K562 (cell line): Measurements from ENCODE around the gene TNFSF15. TPM values are rescaled to one million over a fixed set of nuclear protein-coding genes. Genes with fewer than 3 reads are reported as not detected.
A peak's percentile ranks its signal among the peaks of the same experiment; 100 is the strongest.

Source experiments
- ATAC-seq: fragments of 200-7000 bp; cut with Tn5 transposase; 3 replicates; pipeline ENCODE4 v1.9.1; 2020; ENCODE audit warnings: moderate library complexity
- BruUV-seq: library from RNA; stranded (reverse); fragments of 400-500 nt; replicated peaks from 2 replicates; lab custom pipeline; 2021; lab: Mats Ljungman, UMichigan
- CTCF ChIA-PET: fragments of 300-600 bp; formaldehyde crosslinking; extraction: SDS; loops from one replicate; lab custom pipeline; 2021; ENCODE audit warnings: low intra/inter-chr PET ratio; lab: Yijun Ruan, JAX
- POLR2A ChIA-PET: fragments of 300-600, 350-650 bp; sonication (Branson Sonifier 250); formaldehyde crosslinking; extraction: SDS; loops from one replicate; lab custom pipeline; 2021; ENCODE audit warnings: antibody characterized with exemption, inconsistent platforms; lab: Yijun Ruan, JAX
- DNase-seq, 4 experiments: peaks; one replicate each; pipeline versions ENCODE4 v3.0.0 to v3.0.0-alpha.2; 2011 to 2018; ENCODE audit warnings: low spot score in 3 of 4, mixed read lengths in 3 of 4; ENCODE audit errors: extremely low read depth in 1 of 4
- FAIRE-seq: peaks from 2 replicates; lab custom pipeline; 2011; peaks lifted over from hg19 to GRCh38; lab: Jason Lieb, UNC
- H2AFZ ChIP-seq: 2 replicates; pipeline ENCODE4 v1.6.0; 2011; ENCODE audit warnings: low read depth, low read length, control low read depth, inconsistent platforms
- H3K27ac ChIP-seq: fragments of 200-600 bp; 3 replicates; pipeline ENCODE4 v1.8.0; 2011; ENCODE audit warnings: low read depth, mild to moderate bottlenecking, control low read depth, inconsistent platforms, low read length, moderate library complexity, mixed read lengths; ENCODE audit errors: extremely low read depth
- H3K27me3 ChIP-seq, 2 experiments: fragments of 300-600 bp in 1 of 2; 2 replicates in 1 of 2; 3 replicates in 1 of 2; pipeline versions ENCODE4 v1.6.0 to v1.8.0; 2011; ENCODE audit warnings: inconsistent platforms in 2 of 2, low read length in 2 of 2, mild to moderate bottlenecking in 1 of 2, mixed read lengths in 1 of 2, moderate library complexity in 1 of 2; ENCODE audit not compliant: control insufficient read depth in 2 of 2, insufficient read depth in 2 of 2
- H3K36me3 ChIP-seq: fragments of 300-600 bp; 3 replicates; pipeline ENCODE4 v1.8.0; 2011; ENCODE audit warnings: mild to moderate bottlenecking, low read length, inconsistent platforms; ENCODE audit not compliant: control insufficient read depth, insufficient read depth
- H3K4me1 ChIP-seq, 2 experiments: fragments of 200-600 bp in 1 of 2; replicated peaks in 1 of 2; 2 replicates in 1 of 2; 3 replicates in 1 of 2; pipeline versions ENCODE4 v1.5.1 to v1.8.0; 2011; ENCODE audit warnings: inconsistent platforms in 2 of 2, low read length in 2 of 2, mild to moderate bottlenecking in 1 of 2, mixed read lengths in 1 of 2, moderate library complexity in 1 of 2; ENCODE audit not compliant: control insufficient read depth in 2 of 2, insufficient read depth in 2 of 2
- H3K4me2 ChIP-seq: 2 replicates; pipeline ENCODE4 v1.6.1; 2011; ENCODE audit warnings: low read length, control low read depth, inconsistent platforms, mixed read lengths; ENCODE audit not compliant: insufficient read depth
- H3K4me3 ChIP-seq: fragments of 200-600 bp; sonication (generic), shearing (Covaris generic); 2 replicates; pipeline ENCODE4 v1.5.1; 2016; ENCODE audit warnings: control low read depth, inconsistent platforms
- H3K79me2 ChIP-seq: fragments of 200-600 bp; 3 replicates; pipeline ENCODE4 v1.8.0; 2011; ENCODE audit warnings: low read length, inconsistent platforms; ENCODE audit not compliant: control insufficient read depth, insufficient read depth
- H3K9ac ChIP-seq, 2 experiments: 2 replicates each; pipeline versions ENCODE4 v1.6.0 to v1.6.1; 2011; ENCODE audit warnings: low read depth in 2 of 2, low read length in 2 of 2, control low read depth in 1 of 2, inconsistent platforms in 1 of 2, mild to moderate bottlenecking in 1 of 2, mixed read lengths in 1 of 2; ENCODE audit not compliant: insufficient read depth in 1 of 2
- H3K9me1 ChIP-seq: one replicate; pipeline ENCODE4 v1.6.0; 2011; ENCODE audit warnings: inconsistent platforms, mild to moderate bottlenecking, low read length, moderate library complexity; ENCODE audit not compliant: control insufficient read depth, insufficient read depth
- H3K9me3 ChIP-seq: replicated peaks from 2 replicates; pipeline ENCODE4 v1.5.1; 2011; ENCODE audit warnings: low read depth, low read length, inconsistent platforms; ENCODE audit not compliant: control insufficient read depth, insufficient read depth
- H4K20me1 ChIP-seq: replicated peaks from 2 replicates; pipeline ENCODE4 v1.6.1; 2011; ENCODE audit warnings: low read length, inconsistent platforms, mixed read lengths; ENCODE audit not compliant: control insufficient read depth, insufficient read depth
- CEBPG ChIP-seq, 3 experiments: fragments of 200-800 bp in 1 of 3; sonication (Bioruptor generic) in 1 of 3; sonication (generic) in 1 of 3; formaldehyde crosslinking in 1 of 3; IDR thresholded peaks in 2 of 3; conservative IDR thresholded peaks in 1 of 3; 2 replicates each; pipeline versions ENCODE4 v1.6.1 to v1.8.0; 2016 to 2022; ENCODE audit warnings: missing compliant biosample characterization in 2 of 3, missing genetic modification characterization in 2 of 3, mild to moderate bottlenecking in 1 of 3, missing genetic modification reagents in 1 of 3
- ESRRB ChIP-seq: fragments of 250-450 bp; sonication (Bioruptor Pico); IDR thresholded peaks from 2 replicates; pipeline ENCODE4 v1.5.0; 2020; ENCODE audit warnings: mild to moderate bottlenecking, moderate library complexity, borderline replicate concordance
- FOXA3 ChIP-seq, 2 experiments: fragments of 450-650 bp in 1 of 2; sonication (generic) in 1 of 2; formaldehyde crosslinking; IDR thresholded peaks in 1 of 2; conservative IDR thresholded peaks in 1 of 2; 2 replicates each; pipeline versions ENCODE4 v1.4.0 to v1.8.0; 2020 to 2022; ENCODE audit warnings: mild to moderate bottlenecking in 2 of 2, missing genetic modification reagents in 1 of 2
- GATAD2B ChIP-seq: fragments of 450-650 bp; IDR thresholded peaks from 2 replicates; pipeline ENCODE4 v1.6.1; 2017; ENCODE audit warnings: mild to moderate bottlenecking, borderline replicate concordance
- LCOR ChIP-seq: sonication (generic); formaldehyde crosslinking; IDR thresholded peaks from 2 replicates; pipeline ENCODE4 v1.8.0; 2022; ENCODE audit warnings: mild to moderate bottlenecking, missing genetic modification reagents
- NR3C1 ChIP-seq: sonication (generic); formaldehyde crosslinking; IDR thresholded peaks from 2 replicates; pipeline ENCODE4 v1.8.1; 2022; ENCODE audit warnings: missing genetic modification reagents
- SAP30 ChIP-seq: fragments of 200-600 bp; sonication (generic); IDR thresholded peaks from 2 replicates; pipeline ENCODE4 v1.6.1; 2012; ENCODE audit warnings: borderline replicate concordance, low read depth, mild to moderate bottlenecking, moderate library complexity, low read length, control low read depth, inconsistent platforms; ENCODE audit not compliant: insufficient read depth, poor library complexity, severe bottlenecking
- TRIM24 ChIP-seq, 2 experiments: fragments of 450-650 bp; IDR thresholded peaks; 2 replicates each; pipeline ENCODE4 v1.6.1; 2016
- XRCC5 ChIP-seq: fragments of 200-400 bp; formaldehyde crosslinking; IDR thresholded peaks from 2 replicates; pipeline ENCODE4 v1.6.1; 2017; ENCODE audit warnings: low read depth, mild to moderate bottlenecking, low read length
- ZNF121 ChIP-seq: sonication (generic); formaldehyde crosslinking; conservative IDR thresholded peaks from 2 replicates; pipeline ENCODE4 v1.8.0; 2022; ENCODE audit warnings: missing genetic modification reagents
- ZSCAN29 ChIP-seq: fragments of 450-650 bp; IDR thresholded peaks from 2 replicates; pipeline ENCODE4 v1.6.1; 2017
- WGBS: fragments of 100-300 bp; shearing (Covaris generic); methylation state at CpG from one replicate; pipeline ENCODE4 v1.1.6; 2016; ENCODE audit warnings: low coverage, mixed read lengths; ENCODE audit not compliant: insufficient coverage; ENCODE audit errors: missing lambda C conversion rate; 5-methylcytosine and 5-hydroxymethylcytosine counted together
- in situ Hi-C: fragments of 300-500 bp; cut with MboI; formaldehyde crosslinking; loops from 4 replicates; pipeline ENCODE4 v1.15.0; 2018; ENCODE audit warnings: inconsistent platforms, mixed read lengths
- intact Hi-C: fragments of 100-400 bp; cut with micrococcal nuclease; formaldehyde crosslinking; loops from 2 replicates; pipeline ENCODE4 v1.14.2; 2022
- polyA plus RNA-seq, 8 experiments: library from polyadenylated mRNA; depleted of rRNA in 4 of 8; stranded (reverse) in 5 of 8; unstranded in 3 of 8; fragments of >200 nt; fragmentation: Nextera tagmentation in 2 of 8; fragmentation: Illumina TruSeq in 1 of 8; extraction: Ambion mirVana in 2 of 8; extraction: Trizol in 1 of 8; gene quantifications; 2 replicates each; pipeline versions ENCODE4 v1.2.1 to v1.2.3, GENCODE V29; 2011 to 2014; ENCODE audit warnings: inconsistent platforms in 1 of 8, missing spikeins in 1 of 8
- total RNA-seq, 7 experiments: library from RNA; depleted of rRNA in 6 of 7; stranded (reverse); fragments of >200 nt in 6 of 7; fragmentation: Illumina TruSeq in 2 of 7; extraction: Trizol in 2 of 7; gene quantifications; 2 replicates each; pipeline versions ENCODE4 v1.2.1 to v1.2.3, GENCODE V29; 2011 to 2021; ENCODE audit warnings: low replicate concordance in 1 of 7
- TF ChIP-seq, protein P1 (sequence below), 2 experiments: fragments of 450-650 bp in 1 of 2; sonication (generic) in 1 of 2; formaldehyde crosslinking in 1 of 2; IDR thresholded peaks in 1 of 2; conservative IDR thresholded peaks in 1 of 2; 2 replicates each; pipeline versions ENCODE4 v1.6.1 to v1.8.1; 2016 to 2023; ENCODE audit warnings: mild to moderate bottlenecking in 2 of 2, moderate library complexity in 2 of 2, inconsistent platforms in 1 of 2, missing genetic modification reagents in 1 of 2
- TF ChIP-seq, protein P2 (sequence below): fragments of 450-650 bp; IDR thresholded peaks from 2 replicates; pipeline ENCODE4 v1.6.1; 2017; ENCODE audit warnings: antibody characterized with exemption, mild to moderate bottlenecking

The TNFSF15 gene
- total and polyA plus RNA-seq, 9 of the 15 experiments (the other 6 are each of a cell fraction or from before 2014, with no cell fraction given), result not detected

DNA sequence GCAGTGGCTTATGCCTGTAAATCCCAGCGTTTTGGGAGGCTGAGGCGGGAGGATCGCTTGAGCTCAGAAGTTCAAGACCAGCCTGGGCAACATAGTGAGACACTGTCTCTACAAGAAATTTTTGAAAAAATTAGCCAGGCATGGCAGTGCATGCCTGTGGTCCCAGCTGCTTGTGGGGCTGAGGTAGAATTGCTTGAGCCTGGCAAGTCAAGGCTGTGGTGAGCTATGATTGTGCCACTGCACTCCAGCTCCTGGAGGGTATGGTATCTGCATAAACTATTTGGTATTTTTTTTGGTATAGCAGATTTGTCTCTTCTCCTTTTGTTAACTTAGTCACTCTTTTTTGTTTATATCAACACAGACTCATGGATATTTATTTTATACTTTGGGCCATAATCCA, 62.4 kb downstream of the TNFSF15 start (continued):
- no peak for TF ChIP-seq ZNF121 (CRISPR knock-in tag)
- TF ChIP-seq, all 486 proteins: peak for 0

DNA sequence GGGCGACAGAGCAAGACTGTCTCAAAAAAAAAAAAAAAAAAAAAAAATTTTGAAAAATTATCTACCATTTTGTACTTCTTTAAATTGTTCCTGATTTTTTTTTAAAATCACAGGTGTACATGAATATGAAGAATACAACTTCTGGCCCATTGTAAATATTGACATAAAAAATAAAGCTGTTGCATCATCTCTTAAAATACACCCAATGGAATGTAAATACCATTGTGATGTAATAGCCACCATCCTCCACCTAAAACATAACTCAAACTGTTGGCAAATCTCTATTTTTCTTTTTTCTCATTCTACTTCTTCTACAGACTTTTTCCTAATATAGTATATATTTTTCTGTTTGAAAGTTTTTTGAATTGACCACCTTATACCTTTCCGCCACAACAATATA, 62.9 kb downstream of the TNFSF15 start:
- H3K9ac ChIP-seq, result no peak overlapping the region
- no peaks in the 10 kb centered on the region for H3K27me3 ChIP-seq
- H2AFZ ChIP-seq, result no peak overlapping the region
- H3K4me2 ChIP-seq, result no peak overlapping the region
- no peaks in the 10 kb centered on the region; a peak in 1 of 5 replicates for H3K4me1 ChIP-seq
- POLR2A ChIA-PET, result interaction anchor here (0.5 to 1.1 kb wide), 2 partner anchors 9 to 69 kb away, joined by 3 to 6 read pairs; no protein-coding TSS in a partner anchor
- in situ Hi-C loops (loop anchor here (25.0 kb wide), 1 partner anchor 169 kb away; no protein-coding TSS in a partner anchor), intact Hi-C loops (no loop called here)
- no peaks in the 10 kb centered on the region for H3K79me2 ChIP-seq
- 17% methylated on average over 2 of the region's 2 CpGs for WGBS
- H3K36me3 ChIP-seq, result no peaks in the 10 kb centered on the region
- ATAC-seq, result no peak
- no TSS peak for BruUV-seq
- no peaks in the 10 kb centered on the region for H3K9me3 ChIP-seq
- no peaks in the 10 kb centered on the region for H4K20me1 ChIP-seq
- CTCF ChIA-PET, result no interaction called here
- no peaks in the 10 kb centered on the region for H3K9me1 ChIP-seq
- H3K27ac ChIP-seq, result no peak overlapping the region
- DNase-seq, result no peak
- H3K4me3 ChIP-seq, result no peak overlapping the region
- no peak for FAIRE-seq
- TF ChIP-seq XRCC5 (no peak), ESRRB (CRISPR knock-in tag) (no peak), NR3C1 (no peak), LCOR (CRISPR knock-in tag) (no peak), TRIM24 (IDR thresholded peaks at IDR 0.05) (peak in 1 of 2 experiments; percentile 12; a peak in 1 of 4 replicates), CEBPG (CRISPR knock-in tag; IDR thresholded peaks at IDR 0.05) (no peak), CEBPG (tag; conservative IDR thresholded peaks at IDR 0.05 in 1 of 2, IDR thresholded peaks at IDR 0.05 in 1 of 2) (peak; percentile 85 to 88), SAP30 (no peak), GATAD2B (no peak), ZSCAN29 (no peak), FOXA3 (CRISPR knock-in tag; conservative IDR thresholded peaks at IDR 0.05 in 1 of 2, IDR thresholded peaks at IDR 0.05 in 1 of 2) (0 out of 4 replicates have a peak, but pooled peaks of 1 of the 2 experiments have one; percentile 42)
- TF ChIP-seq, protein P1, sequence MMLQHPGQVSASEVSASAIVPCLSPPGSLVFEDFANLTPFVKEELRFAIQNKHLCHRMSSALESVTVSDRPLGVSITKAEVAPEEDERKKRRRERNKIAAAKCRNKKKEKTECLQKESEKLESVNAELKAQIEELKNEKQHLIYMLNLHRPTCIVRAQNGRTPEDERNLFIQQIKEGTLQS (IDR thresholded peaks at IDR 0.05), result peak; percentile 80
- TF ChIP-seq, protein P1 (CRISPR knock-in tag; conservative IDR thresholded peaks at IDR 0.05), result no peak
- TF ChIP-seq, protein P2, sequence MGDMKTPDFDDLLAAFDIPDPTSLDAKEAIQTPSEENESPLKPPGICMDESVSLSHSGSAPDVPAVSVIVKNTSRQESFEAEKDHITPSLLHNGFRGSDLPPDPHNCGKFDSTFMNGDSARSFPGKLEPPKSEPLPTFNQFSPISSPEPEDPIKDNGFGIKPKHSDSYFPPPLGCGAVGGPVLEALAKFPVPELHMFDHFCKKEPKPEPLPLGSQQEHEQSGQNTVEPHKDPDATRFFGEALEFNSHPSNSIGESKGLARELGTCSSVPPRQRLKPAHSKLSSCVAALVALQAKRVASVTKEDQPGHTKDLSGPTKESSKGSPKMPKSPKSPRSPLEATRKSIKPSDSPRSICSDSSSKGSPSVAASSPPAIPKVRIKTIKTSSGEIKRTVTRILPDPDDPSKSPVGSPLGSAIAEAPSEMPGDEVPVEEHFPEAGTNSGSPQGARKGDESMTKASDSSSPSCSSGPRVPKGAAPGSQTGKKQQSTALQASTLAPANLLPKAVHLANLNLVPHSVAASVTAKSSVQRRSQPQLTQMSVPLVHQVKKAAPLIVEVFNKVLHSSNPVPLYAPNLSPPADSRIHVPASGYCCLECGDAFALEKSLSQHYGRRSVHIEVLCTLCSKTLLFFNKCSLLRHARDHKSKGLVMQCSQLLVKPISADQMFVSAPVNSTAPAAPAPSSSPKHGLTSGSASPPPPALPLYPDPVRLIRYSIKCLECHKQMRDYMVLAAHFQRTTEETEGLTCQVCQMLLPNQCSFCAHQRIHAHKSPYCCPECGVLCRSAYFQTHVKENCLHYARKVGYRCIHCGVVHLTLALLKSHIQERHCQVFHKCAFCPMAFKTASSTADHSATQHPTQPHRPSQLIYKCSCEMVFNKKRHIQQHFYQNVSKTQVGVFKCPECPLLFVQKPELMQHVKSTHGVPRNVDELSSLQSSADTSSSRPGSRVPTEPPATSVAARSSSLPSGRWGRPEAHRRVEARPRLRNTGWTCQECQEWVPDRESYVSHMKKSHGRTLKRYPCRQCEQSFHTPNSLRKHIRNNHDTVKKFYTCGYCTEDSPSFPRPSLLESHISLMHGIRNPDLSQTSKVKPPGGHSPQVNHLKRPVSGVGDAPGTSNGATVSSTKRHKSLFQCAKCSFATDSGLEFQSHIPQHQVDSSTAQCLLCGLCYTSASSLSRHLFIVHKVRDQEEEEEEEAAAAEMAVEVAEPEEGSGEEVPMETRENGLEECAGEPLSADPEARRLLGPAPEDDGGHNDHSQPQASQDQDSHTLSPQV, result no peak
